Stimulated activated CD8-positive, alpha-beta memory T cell treated with anti-CD3 and anti-CD28 coated beads, Interleukin-7, amount 100 ng/mL, for 48 hours (primary cell): ENCODE data around the gene TRIM43B.
"Not testable (repeated sequence)": the region's sequence is repeated elsewhere in the genome, so short reads cannot be mapped to it uniquely, and the experiment has no call there.

Experiments used
- DNase-seq, 2 donors: peaks; one replicate each; pipeline ENCODE4 v3.0.0-alpha.2; 2020; ENCODE audit warnings: low read depth in 1 of 2; ENCODE audit errors: extremely low read depth in 1 of 2

TRIM43B gene

DNA sequence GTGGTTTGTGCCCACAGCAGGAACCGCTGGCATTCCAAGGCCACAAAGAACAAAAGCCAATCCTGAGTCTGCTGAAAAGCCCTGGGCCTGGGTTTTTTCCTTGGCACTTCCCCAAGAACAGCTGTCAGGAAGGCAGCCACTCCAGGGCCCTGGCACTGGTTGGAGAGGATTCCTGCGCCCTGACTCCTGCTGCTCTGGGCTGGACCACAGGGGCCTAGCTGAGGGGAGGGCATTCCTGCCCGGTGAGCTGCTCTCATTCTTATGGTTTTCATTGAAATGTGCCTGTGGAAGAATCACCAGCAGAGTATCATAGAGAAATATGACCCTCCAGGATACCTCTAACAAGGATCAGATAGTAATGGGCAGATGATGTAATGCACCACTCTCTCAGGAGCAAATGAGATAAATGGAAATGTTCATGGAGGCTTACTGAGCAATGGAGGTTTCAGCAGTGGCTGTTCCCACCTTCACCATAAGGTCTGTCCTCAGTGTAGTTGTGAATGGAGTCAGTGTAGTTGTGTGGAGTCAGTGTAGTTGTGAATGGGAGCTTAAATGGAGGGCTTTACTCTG, 50.0 kb downstream of the TRIM43B start:
- not testable (repeated sequence) for DNase-seq

DNA sequence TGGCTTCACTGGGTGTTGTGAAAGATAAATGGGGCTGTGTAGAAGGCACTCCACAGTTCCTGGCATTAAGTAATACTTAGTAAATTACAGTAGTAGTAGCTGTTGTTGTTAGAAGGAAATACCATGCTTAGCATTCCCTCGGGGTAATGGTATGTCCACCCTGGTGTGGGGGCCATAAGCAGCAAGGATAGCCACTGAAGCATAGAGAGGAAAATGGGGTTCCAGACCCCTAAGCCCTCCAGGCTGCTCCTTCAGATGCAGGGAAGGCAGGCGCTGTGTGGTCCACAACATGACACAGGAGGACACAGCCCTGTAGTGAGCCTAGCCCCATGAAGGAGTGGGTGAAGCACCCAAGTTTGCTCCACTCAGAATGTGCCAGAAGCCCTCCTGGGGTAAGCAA, 50.6 kb downstream of the TRIM43B start:
- not testable (repeated sequence) for DNase-seq

DNA sequence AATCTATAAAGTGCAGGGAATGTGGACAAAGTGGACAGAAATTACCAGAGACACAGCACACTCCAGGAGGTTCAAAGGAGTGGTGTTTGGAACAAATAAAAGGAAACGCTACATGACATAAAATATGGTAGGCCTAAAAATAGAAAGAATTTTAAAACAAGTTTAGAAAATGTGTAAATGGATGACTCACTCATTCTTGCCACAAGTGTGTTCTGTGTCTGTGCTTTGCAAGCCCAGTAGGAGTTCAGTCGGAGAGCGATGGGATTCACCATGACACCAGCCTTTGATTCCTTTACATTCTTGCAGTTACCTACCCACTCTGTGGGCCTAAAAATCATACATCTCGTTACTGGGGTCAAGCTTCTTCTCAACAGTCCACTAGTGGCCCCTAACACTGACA, 51.2 kb downstream of the TRIM43B start:
- not testable (repeated sequence) for DNase-seq

DNA sequence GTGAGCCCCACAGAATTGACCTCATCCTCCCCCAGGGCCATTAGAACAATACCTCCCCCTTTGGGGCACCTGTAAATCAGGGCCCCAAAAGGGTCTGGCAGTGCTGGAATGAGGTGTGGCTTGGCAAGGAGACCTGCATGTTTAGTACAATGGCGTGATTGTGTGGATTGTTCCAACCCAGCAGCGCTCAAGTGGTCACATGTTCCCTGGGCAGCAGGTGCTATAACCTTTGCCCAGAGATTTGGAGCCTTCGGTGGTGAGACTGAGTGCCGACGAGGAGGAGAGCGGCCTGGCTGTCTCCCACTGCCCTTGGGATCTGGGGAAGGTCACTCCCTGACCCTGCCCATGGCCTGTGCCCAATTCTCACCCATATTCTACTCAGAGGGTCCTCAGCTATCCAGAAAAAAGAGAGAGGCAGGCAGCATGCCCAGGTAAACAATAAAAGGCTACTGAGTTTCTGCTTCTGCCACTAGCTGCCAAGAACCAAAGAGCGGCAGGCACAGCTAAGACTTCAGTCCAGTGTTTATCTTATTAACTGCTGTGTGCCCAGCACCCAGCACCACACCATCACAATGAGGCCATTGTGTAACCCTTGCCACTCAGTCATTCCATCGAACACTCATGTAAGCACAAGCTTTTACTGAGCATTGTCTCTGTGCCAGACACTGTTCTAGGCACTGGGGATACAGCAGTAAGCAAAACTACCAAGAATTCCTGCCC, 54.6 kb downstream of the TRIM43B start:
- not testable (repeated sequence) for DNase-seq

DNA sequence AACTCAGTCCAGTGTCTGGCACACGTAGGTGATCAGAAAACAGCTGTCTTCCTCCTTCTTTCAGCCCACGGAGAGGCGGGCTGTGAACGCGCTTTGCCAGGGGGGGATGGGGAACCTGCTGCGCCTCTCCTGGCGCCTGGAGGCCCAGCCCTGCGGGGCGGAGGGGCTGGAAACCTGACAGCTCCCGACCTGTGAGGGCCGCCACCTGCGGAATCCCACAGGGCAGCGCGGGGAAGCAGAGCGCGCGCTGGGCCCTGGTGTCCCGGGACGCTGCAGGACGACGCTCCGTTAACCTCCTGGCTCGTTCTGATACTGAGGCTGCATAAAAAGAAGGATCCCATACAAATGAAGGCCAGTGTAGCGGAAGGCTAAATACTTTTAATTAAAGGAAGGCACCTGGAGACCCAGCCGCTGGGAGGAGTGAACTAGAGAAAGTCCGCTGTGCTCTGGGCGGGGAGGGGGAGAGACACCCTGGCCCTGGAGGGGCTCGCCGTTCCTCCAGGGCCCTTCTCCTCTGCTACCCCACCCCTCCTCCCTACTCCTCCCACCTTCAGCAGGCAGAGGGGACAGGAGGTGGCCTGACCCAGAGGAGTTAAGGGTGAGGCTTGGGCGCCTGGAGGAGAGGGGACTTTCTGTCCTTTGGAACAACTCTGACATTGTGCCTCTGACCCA, 57.2 kb downstream of the TRIM43B start:
- not testable (repeated sequence) for DNase-seq
